NCI-H82 (cell line): ENCODE results near the gene WDFY3.

ENCODE experiments used
- DNase-seq: peaks from one replicate; lab custom pipeline; 2025; lab: John Stamatoyannopoulos, UW

Gene WDFY3

GRCh38 chr4:84952776-84953175 lies 13.7 kb downstream of the WDFY3 start:
- no peak for DNase-seq

- DNase-seq, result no peak
Observed at GRCh38 chr4:84952004-84952403, 14.5 kb downstream of the WDFY3 start.

- DNase-seq, result no peak
Observed at GRCh38 chr4:84948056-84948455, 18.4 kb downstream of the WDFY3 start.

GRCh38 chr4:84944947-84945346 lies 21.5 kb downstream of the WDFY3 start:
- no peak for DNase-seq

GRCh38 chr4:84940960-84941359 lies 25.5 kb downstream of the WDFY3 start:
- no peak for DNase-seq

GRCh38 chr4:84939113-84939512 lies 27.4 kb downstream of the WDFY3 start:
- DNase-seq, result no peak

- DNase-seq, result no peak
Observed at GRCh38 chr4:84938316-84938715, 28.2 kb downstream of the WDFY3 start.

GRCh38 chr4:84937381-84937977 lies 29.0 kb downstream of the WDFY3 start:
- no peak for DNase-seq

GRCh38 chr4:84936123-84936522 lies 30.4 kb downstream of the WDFY3 start:
- no peak for DNase-seq

- no peak for DNase-seq
Observed at GRCh38 chr4:84932462-84932861, 34.0 kb downstream of the WDFY3 start.

GRCh38 chr4:84931961-84932360 lies 34.5 kb downstream of the WDFY3 start:
- no peak for DNase-seq

- DNase-seq, result no peak
Observed at GRCh38 chr4:84931274-84931673, 35.2 kb downstream of the WDFY3 start.

- no peak for DNase-seq
Observed at GRCh38 chr4:84928089-84928488, 38.4 kb downstream of the WDFY3 start.

GRCh38 chr4:84927428-84927827 lies 39.1 kb downstream of the WDFY3 start:
- DNase-seq, result peak; percentile 81

- DNase-seq, result no peak
Observed at GRCh38 chr4:84925558-84925957, 40.9 kb downstream of the WDFY3 start.

- no peak for DNase-seq
Observed at GRCh38 chr4:84924434-84924833, 42.1 kb downstream of the WDFY3 start.

GRCh38 chr4:84920617-84921016 lies 45.9 kb downstream of the WDFY3 start:
- no peak for DNase-seq

- DNase-seq, result no peak
Observed at GRCh38 chr4:84917869-84918600, 48.5 kb downstream of the WDFY3 start.

GRCh38 chr4:84917086-84917821 lies 49.2 kb downstream of the WDFY3 start:
- no peak for DNase-seq

- DNase-seq, result no peak
Observed at GRCh38 chr4:84916227-84916626, 50.3 kb downstream of the WDFY3 start.

GRCh38 chr4:84915396-84915780 lies 51.1 kb downstream of the WDFY3 start:
- no peak for DNase-seq

- no peak for DNase-seq
Observed at GRCh38 chr4:84914686-84915395, 51.6 kb downstream of the WDFY3 start.

GRCh38 chr4:84913176-84913575 lies 53.3 kb downstream of the WDFY3 start:
- no peak for DNase-seq
